ENCODE measurements around the gene SERPING1. TPM values are rescaled to one million over a fixed set of nuclear protein-coding genes. Genes with fewer than 3 reads are reported as not detected.

SERPING1 gene
- total and polyA plus RNA-seq, 2 of the 13 experiments (the other 11 are each of a cell fraction or from before 2014, with no cell fraction given) = 2.0 to 10.4 TPM

DNA sequence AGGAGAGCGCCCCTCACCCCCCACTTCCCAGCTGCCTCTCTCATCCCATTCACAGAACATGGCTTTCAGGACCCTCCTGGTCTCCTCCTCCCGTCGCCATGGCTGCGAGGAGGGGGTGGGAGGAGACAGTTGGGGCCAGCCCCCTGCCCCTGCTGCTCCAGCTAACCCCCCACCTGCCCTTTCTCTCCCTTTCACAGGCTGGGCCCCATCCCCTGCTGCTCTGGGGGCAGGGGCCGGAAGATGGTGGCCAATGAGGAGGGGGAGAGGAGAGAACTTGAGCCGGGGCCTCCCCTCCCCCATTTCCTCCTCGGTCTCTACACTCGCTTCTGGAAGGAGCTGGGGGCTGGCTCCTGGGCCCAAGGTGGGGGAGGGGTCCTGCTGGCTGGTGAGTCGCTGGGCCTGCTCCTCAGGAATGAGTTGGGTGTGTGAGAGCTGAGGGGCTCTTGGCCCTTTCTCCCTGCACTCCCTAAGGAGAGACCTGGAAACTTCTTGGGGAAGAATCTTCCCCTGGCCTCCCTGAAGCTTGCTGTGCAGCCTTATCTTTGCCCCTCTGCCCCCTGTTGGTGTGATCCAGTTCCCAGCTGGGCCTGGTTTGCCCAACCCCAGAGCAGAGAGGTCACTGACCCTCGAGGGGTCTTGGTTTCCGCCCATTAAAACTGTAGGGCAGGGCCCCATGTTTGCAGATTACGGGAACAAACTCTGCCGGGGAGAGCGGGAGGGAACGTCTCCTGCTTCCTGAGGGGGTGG, 42.0 kb downstream of the SERPING1 start (continued):
- no peak for TF ChIP-seq ZNF326 (CRISPR knock-in tag; IDR thresholded peaks at IDR 0.05; ENCODE audit: borderline replicate concordance)
- TF ChIP-seq YEATS4 (CRISPR knock-in tag; IDR thresholded peaks at IDR 0.05; ENCODE audit: borderline replicate concordance) = no peak
- TF ChIP-seq TEAD3 (CRISPR knock-in tag; optimal IDR thresholded peaks at IDR 0.05; ENCODE audit: borderline replicate concordance) = peak; percentile 68
- no peak for TF ChIP-seq CREB1 (IDR thresholded peaks at IDR 0.05)
- no peak for TF ChIP-seq CREB1 (CRISPR knock-in tag; IDR thresholded peaks at IDR 0.05)
- TF ChIP-seq ZNF776 (CRISPR knock-in tag; IDR thresholded peaks at IDR 0.05) = no peak
- no peak for TF ChIP-seq PAWR (CRISPR knock-in tag; IDR thresholded peaks at IDR 0.05; ENCODE audit: borderline replicate concordance)
- TF ChIP-seq ZNF160 (CRISPR knock-in tag; IDR thresholded peaks at IDR 0.05) = no peak
- TF ChIP-seq, protein P1, sequence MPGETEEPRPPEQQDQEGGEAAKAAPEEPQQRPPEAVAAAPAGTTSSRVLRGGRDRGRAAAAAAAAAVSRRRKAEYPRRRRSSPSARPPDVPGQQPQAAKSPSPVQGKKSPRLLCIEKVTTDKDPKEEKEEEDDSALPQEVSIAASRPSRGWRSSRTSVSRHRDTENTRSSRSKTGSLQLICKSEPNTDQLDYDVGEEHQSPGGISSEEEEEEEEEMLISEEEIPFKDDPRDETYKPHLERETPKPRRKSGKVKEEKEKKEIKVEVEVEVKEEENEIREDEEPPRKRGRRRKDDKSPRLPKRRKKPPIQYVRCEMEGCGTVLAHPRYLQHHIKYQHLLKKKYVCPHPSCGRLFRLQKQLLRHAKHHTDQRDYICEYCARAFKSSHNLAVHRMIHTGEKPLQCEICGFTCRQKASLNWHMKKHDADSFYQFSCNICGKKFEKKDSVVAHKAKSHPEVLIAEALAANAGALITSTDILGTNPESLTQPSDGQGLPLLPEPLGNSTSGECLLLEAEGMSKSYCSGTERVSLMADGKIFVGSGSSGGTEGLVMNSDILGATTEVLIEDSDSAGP (CRISPR knock-in tag; IDR thresholded peaks at IDR 0.05; ENCODE audit: borderline replicate concordance) = no peak; the same call in 1 of the 2 replicates
- no peak for TF ChIP-seq FLYWCH1 (CRISPR knock-in tag; IDR thresholded peaks at IDR 0.05)
- no peak for TF ChIP-seq ZNF101 (CRISPR knock-in tag; IDR thresholded peaks at IDR 0.05; ENCODE audit: borderline replicate concordance, low read depth)
- TF ChIP-seq GTF3A (CRISPR knock-in tag; conservative IDR thresholded peaks at IDR 0.05) = no peak
- TF ChIP-seq SAP130 (CRISPR knock-in tag; IDR thresholded peaks at IDR 0.05; ENCODE audit: low read depth) = peak; percentile 52; the same call in 1 of the 2 replicates
- TF ChIP-seq, protein P2, sequence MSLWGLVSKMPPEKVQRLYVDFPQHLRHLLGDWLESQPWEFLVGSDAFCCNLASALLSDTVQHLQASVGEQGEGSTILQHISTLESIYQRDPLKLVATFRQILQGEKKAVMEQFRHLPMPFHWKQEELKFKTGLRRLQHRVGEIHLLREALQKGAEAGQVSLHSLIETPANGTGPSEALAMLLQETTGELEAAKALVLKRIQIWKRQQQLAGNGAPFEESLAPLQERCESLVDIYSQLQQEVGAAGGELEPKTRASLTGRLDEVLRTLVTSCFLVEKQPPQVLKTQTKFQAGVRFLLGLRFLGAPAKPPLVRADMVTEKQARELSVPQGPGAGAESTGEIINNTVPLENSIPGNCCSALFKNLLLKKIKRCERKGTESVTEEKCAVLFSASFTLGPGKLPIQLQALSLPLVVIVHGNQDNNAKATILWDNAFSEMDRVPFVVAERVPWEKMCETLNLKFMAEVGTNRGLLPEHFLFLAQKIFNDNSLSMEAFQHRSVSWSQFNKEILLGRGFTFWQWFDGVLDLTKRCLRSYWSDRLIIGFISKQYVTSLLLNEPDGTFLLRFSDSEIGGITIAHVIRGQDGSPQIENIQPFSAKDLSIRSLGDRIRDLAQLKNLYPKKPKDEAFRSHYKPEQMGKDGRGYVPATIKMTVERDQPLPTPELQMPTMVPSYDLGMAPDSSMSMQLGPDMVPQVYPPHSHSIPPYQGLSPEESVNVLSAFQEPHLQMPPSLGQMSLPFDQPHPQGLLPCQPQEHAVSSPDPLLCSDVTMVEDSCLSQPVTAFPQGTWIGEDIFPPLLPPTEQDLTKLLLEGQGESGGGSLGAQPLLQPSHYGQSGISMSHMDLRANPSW (CRISPR knock-in tag; IDR thresholded peaks at IDR 0.05; ENCODE audit: borderline replicate concordance) = no peak
- TF ChIP-seq MTF2 (CRISPR knock-in tag; IDR thresholded peaks at IDR 0.05; ENCODE audit: borderline replicate concordance) = no peak
- TF ChIP-seq HIVEP1 (CRISPR knock-in tag; IDR thresholded peaks at IDR 0.05) = peak; percentile 57; the same call in 1 of the 2 replicates
- TF ChIP-seq HOXA9 (CRISPR knock-in tag; IDR thresholded peaks at IDR 0.05; ENCODE audit: borderline replicate concordance) = no peak
- no peak for TF ChIP-seq HNRNPLL (IDR thresholded peaks at IDR 0.05; ENCODE audit: low read depth, low read length, poor library complexity, severe bottlenecking)
- TF ChIP-seq ZNF672 (CRISPR knock-in tag; IDR thresholded peaks at IDR 0.05) = no peak
- TF ChIP-seq, protein P3, sequence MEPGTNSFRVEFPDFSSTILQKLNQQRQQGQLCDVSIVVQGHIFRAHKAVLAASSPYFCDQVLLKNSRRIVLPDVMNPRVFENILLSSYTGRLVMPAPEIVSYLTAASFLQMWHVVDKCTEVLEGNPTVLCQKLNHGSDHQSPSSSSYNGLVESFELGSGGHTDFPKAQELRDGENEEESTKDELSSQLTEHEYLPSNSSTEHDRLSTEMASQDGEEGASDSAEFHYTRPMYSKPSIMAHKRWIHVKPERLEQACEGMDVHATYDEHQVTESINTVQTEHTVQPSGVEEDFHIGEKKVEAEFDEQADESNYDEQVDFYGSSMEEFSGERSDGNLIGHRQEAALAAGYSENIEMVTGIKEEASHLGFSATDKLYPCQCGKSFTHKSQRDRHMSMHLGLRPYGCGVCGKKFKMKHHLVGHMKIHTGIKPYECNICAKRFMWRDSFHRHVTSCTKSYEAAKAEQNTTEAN (CRISPR knock-in tag; conservative IDR thresholded peaks at IDR 0.05) = no peak
- TF ChIP-seq SATB2 (CRISPR knock-in tag; IDR thresholded peaks at IDR 0.05) = no peak
- TF ChIP-seq SMAD3 (CRISPR knock-in tag; IDR thresholded peaks at IDR 0.05) = no peak
- TF ChIP-seq, protein P4, sequence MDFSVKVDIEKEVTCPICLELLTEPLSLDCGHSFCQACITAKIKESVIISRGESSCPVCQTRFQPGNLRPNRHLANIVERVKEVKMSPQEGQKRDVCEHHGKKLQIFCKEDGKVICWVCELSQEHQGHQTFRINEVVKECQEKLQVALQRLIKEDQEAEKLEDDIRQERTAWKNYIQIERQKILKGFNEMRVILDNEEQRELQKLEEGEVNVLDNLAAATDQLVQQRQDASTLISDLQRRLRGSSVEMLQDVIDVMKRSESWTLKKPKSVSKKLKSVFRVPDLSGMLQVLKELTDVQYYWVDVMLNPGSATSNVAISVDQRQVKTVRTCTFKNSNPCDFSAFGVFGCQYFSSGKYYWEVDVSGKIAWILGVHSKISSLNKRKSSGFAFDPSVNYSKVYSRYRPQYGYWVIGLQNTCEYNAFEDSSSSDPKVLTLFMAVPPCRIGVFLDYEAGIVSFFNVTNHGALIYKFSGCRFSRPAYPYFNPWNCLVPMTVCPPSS (IDR thresholded peaks at IDR 0.05) = no peak
- no peak for TF ChIP-seq HOXD1 (CRISPR knock-in tag; IDR thresholded peaks at IDR 0.05)
- no peak for TF ChIP-seq NFE2L1 (CRISPR knock-in tag; IDR thresholded peaks at IDR 0.05; ENCODE audit: borderline replicate concordance)
